GM12892 (cell line): ENCODE measurements around the gene COG5. TPM values are rescaled to one million over a fixed set of nuclear protein-coding genes. Genes with fewer than 3 reads are reported as not detected.

Source experiments
- DNase-seq: peaks from one replicate; pipeline ENCODE4 v3.0.0; 2011; ENCODE audit not compliant: insufficient read length
- FAIRE-seq: peaks from 2 replicates; lab custom pipeline; 2011; peaks lifted over from hg19 to GRCh38; lab: Jason Lieb, UNC
- POLR2A ChIP-seq: IDR thresholded peaks from 2 replicates; pipeline ENCODE4 v1.6.1; 2011; ENCODE audit warnings: low read depth, low read length, control low read depth
- POLR2AphosphoS5 ChIP-seq: IDR thresholded peaks from 2 replicates; pipeline ENCODE4 v1.6.1; 2011; ENCODE audit warnings: low read depth, low read length, control low read depth
- TAF1 ChIP-seq: IDR thresholded peaks from 2 replicates; pipeline ENCODE4 v1.6.1; 2011; ENCODE audit warnings: low read depth, mild to moderate bottlenecking, control low read depth, low read length, borderline replicate concordance
- polyA plus RNA-seq: library from polyadenylated mRNA; unstranded; fragments of >200 nt; gene quantifications from one replicate; pipeline ENCODE4 v1.2.1, GENCODE V29; 2012; ENCODE audit warnings: missing spikeins, inconsistent platforms; ENCODE audit not compliant: missing spikeins

Gene COG5
- polyA plus RNA-seq, result 23.5 TPM

DNA sequence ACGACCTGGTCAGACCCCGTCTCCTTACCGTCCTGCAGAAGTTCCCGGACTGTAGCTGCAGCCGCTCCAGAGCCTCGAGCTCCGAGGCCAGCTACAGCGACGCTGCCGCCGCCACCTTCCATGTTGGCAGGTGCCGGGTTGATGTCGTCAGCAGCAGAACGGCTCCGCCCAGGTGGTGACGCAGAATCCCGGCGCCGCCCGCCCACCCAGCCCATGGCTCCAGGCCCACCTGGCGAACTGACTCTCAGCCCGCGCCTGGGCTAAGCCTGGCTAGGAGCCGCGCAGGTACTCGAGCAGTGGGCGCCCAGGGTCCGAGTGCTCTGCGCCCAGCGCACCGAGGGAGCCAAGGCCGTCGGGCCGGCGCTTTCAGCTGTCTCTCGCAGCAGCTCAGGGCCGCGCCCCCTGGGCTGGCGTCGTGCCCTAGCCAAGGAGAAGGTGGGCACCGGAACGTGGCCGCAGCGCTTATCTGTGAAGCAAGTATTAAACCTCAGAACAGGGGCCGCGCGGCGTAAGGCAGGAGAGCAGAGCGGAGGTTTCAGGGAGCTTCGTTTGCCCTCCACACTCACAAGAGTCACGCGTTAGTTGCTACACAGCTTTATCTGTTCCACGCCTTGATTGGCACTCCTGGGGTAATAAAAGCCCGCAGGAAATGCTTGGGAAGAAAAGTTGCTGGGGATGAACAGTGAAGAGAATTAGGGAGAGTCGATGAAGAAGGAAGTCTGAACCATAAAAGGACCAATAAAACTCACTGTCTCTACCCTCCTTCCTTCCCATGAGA, at the start of gene COG5, which contains the start of gene DUS4L:
COG5 (minus strand) TSS at position 146 of the 778 bp plus-strand sequence; CDS start at position 122, 24 bp downstream.
DUS4L (plus strand) TSS at position 197 of the 778 bp plus-strand sequence. CDS start 3,100 bp downstream, outside the sequence.
- TF ChIP-seq POLR2AphosphoS5, result peak; percentile 85
- peak; percentile 90 for TF ChIP-seq POLR2A
- peak; percentile 61 for TF ChIP-seq TAF1
- peak; percentile 90 for FAIRE-seq
- peak; percentile 70 for DNase-seq

DNA sequence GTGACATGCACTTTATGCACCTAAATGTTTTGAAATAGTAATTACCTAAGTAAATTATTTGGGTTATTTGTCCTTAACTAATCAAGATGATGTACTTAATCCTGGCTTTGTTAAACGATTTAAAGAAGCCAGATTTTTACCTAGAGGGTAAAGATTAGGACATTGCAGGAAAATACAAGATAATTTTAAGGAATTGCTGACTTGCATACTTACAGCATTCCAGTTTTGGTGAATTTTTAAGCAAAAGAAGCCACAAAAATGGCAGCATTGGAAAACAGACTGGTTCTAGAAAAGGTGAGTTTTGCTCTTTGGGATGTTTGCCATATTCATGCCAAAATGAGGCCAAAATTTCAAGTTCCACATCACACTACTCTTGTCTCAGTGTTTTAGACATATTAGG, 49.7 kb upstream of the COG5 start:
- FAIRE-seq (no peak), DNase-seq (no peak)
- no peak for TF ChIP-seq TAF1

DNA sequence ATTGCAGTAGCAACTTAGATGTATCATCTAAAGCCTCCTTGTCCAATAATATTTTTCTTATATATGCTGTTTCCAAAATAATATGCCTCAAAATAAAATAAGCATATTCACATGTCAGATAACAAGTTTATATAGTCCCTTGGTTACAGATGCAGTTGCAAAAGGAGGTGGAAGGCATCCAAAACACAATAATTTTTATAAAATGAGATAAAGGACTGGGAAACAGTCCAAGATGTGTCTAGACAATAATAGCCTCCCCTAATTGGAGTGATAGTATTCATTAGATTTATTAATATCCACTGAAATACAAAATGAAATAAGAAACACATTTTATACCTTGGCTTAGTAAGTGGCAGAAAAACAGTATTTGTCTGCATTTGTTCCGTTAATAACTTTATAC, 46.6 kb upstream of the COG5 start:
- FAIRE-seq (no peak), DNase-seq (no peak)
- TF ChIP-seq TAF1 (no peak), POLR2AphosphoS5 (no peak), POLR2A (no peak)

DNA sequence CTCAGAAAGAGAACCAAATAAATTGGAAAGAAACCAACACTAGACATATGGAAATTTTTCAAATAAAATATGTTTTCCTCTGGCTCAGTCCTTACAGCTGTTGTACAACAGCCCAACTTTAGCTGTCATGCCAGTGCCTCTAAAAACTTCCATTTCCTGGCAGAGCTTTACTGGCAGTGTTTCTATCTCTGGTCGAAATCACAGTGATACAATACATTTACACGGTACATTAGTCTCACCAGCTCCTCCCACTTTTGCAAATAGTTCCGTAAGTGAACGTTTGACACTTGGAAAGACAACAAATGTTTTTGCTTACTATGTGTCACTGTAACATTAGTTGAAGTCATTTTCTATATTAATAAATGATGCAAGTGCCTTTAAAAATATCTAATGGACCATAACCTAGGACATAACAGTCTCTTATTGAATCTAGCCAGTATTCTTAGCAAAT, 46.1 kb upstream of the COG5 start:
- TF ChIP-seq TAF1 (no peak), POLR2AphosphoS5 (no peak), POLR2A (no peak)
- DNase-seq, result no peak
- no peak for FAIRE-seq

DNA sequence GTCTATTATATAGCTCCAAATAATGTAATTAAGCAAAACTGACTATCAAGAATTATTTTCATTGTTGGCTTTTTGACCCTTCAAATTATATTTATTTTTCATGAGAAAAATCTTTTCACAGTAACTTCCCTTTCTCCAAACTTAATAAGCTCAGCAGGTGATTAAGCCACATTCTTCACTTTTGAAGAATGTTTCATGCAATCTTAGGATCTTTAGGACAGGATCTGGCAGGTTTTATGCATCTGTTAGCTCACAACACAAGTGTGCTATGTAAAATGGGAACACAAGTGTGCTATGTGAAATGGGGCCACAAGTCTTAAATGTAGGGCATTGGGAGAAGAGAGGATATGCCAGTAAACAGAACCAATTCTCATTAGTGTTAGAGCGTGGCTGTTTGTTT, 42.6 kb upstream of the COG5 start:
- no peak for TF ChIP-seq TAF1
- no peak for TF ChIP-seq POLR2A
- TF ChIP-seq POLR2AphosphoS5, result no peak
- FAIRE-seq, result no peak
- no peak for DNase-seq

DNA sequence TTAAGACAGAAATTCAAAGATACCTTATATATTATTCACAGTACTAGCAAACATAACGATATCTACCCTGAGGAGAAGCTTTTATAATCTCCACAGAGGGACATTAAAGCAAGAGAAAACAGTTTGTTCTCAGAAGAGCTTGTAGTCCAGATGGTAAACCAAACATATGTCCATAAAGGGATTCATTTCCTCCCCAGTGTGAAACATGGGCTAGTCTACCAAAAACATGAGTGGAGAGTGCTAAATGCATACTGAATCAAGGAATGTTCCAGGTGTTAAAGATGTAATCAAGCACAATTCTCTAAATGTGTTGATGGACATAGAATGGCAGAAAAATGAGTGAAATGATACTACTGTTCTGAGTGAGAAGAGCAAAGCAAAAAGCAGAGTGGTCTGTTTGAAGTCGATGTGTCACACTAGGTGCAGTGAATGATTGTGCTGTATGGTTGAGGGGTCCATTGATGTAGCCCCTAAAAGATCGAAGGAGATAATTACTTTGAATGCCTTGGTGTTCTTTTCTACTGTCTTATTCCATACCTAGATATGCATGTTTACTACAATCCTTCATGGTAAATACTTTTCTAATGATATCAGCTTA, 41.6 kb upstream of the COG5 start:
- no peak for DNase-seq
- FAIRE-seq, result no peak
- TF ChIP-seq POLR2A (no peak), TAF1 (no peak), POLR2AphosphoS5 (no peak)

DNA sequence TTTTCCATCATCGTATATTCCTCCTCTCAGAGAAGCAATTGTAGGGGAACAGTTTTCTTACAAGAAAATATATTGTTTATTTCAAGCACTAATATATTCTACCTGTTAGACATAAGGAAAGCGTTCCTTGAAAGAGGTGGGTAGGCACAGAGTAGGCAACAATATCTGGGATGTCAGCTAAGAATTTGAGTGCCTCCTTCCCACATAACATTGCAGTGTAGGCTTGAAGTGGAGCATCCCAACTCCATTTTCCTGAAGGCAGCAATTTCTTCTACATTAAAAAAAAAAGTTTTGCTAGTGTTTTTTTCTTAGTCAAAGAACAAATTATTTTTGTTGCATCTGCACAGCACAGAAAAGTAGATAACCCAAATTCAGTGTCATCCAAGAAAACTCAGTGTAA, 37.1 kb upstream of the COG5 start:
- TF ChIP-seq POLR2A (no peak), POLR2AphosphoS5 (no peak)
- DNase-seq (no peak), FAIRE-seq (no peak)

DNA sequence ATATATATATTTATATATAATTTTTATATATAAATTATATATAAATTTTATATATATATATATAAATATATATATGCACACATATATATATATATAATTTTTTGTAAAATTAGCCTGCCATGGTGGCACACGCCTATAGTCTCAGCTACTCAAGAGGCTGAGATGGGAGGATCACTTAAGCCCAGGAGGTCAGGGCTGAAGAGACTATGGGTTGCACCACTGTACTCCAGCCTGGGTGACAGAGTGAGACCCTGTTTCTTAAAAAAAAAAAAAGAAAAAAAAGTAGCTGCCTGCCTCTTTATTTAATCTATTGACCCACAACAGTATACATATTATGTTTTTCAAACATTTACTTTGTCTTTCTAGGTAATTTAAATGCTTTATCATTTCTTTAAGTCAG, 35.5 kb upstream of the COG5 start:
- FAIRE-seq, result no peak
- DNase-seq, result no peak
- TF ChIP-seq POLR2A (no peak), POLR2AphosphoS5 (no peak), TAF1 (no peak)

DNA sequence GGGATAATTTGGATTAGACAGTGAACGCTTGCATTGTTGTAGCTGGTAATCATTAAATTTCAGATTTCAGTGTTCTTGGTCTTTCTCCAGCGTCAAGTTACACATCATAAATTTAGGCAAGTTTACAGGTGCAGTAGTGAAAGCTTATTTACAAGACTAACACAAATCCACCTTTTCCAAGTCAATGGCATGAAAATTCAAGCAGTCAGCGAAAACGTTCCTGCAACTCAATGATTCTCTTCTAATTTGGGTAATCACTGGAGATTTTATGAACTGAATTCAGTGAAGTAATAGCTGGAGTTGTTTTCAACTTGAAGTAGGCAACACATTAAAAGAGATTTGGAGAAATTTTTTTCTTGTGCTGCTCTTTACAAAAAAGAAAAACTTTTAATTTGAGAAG, 34.2 kb upstream of the COG5 start:
- FAIRE-seq (no peak), DNase-seq (no peak)
- TF ChIP-seq POLR2AphosphoS5 (no peak), TAF1 (no peak), POLR2A (no peak)

DNA sequence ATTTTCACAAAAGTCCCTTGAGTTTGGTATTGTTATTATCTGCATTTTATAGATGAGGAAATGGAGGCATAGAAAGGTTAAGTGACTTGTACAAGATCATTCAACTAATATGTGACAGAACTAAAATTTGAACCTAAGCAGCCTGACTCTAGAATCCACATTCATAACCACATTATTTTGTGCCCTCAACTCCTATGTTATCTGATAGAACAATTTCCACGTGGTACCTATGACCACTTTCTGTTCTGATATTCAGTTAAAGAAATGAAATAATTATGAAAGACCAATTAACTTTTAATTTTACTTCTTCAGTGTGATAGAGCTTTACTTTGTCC, 33.8 kb upstream of the COG5 start:
- no peak for FAIRE-seq
- no peak for DNase-seq
- TF ChIP-seq POLR2A (no peak), POLR2AphosphoS5 (no peak), TAF1 (no peak)

DNA sequence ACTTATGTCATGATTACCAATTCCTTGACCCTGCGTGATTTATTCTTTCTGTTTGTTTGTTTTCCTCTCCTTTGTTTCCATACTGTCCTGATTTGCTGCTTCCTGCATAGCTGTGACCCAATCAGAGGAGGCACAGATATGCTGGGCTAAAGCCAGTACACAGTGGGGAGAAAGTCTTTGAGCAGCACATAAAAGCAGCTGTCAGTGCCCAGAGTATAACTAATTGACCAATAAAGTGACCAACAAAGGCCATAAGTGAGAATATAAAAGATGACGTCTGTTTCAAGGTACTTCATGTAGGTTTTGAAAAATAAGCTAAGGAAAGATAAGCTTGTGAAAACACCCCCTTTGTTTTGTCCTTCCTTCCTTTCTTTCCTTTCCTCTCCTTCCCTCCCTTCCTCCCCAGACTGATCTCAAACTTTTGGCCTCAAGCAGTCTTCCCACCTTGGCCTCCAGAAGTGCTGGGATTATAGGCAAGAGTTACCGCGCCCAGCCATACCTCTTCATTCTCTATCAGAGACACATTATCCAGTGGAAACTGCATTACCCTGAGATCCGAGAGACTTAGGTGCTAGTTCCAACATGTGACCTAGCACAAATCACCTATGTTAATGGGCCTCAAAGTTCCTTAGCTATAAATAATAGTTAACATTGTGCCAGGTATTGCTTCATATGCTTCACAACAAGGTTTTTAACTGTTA, 33.3 kb upstream of the COG5 start:
- TF ChIP-seq POLR2A (no peak), POLR2AphosphoS5 (no peak), TAF1 (no peak)

More for the DNA sequence above, 33.3 kb upstream of the COG5 start:
- no peak for FAIRE-seq
- DNase-seq, result no peak
